DND-41 (cell line): ENCODE measurements around the gene HDAC4.

Source experiments
- ATAC-seq: fragments of 200-7000 bp; cut with Tn5 transposase; 3 replicates; pipeline ENCODE4 v1.9.1; 2021; ENCODE audit warnings: low read depth; ENCODE audit not compliant: insufficient read depth
- DNase-seq: peaks from one replicate; pipeline ENCODE4 v3.0.0-alpha.2; 2020
- H2AFZ ChIP-seq: 2 replicates; pipeline ENCODE4 v1.6.0; 2012; ENCODE audit warnings: low read depth, low read length
- H3K27ac ChIP-seq: 2 replicates; pipeline ENCODE4 v1.5.1; 2012; ENCODE audit warnings: low read length, inconsistent platforms
- H3K27me3 ChIP-seq: fragments of 200-600 bp; sonication (generic); 2 replicates; pipeline ENCODE4 v1.6.0; 2012; ENCODE audit warnings: low read length, mild to moderate bottlenecking, inconsistent platforms; ENCODE audit not compliant: insufficient read depth, poor library complexity
- H3K36me3 ChIP-seq: 2 replicates; pipeline ENCODE4 v1.5.1; 2012; ENCODE audit warnings: low read length, inconsistent platforms; ENCODE audit not compliant: insufficient read depth
- H3K4me1 ChIP-seq: 2 replicates; pipeline ENCODE4 v1.5.1; 2012; ENCODE audit warnings: mild to moderate bottlenecking, low read length; ENCODE audit not compliant: insufficient read depth
- H3K4me2 ChIP-seq: 2 replicates; pipeline ENCODE4 v1.6.0; 2012; ENCODE audit warnings: mild to moderate bottlenecking, moderate library complexity, low read length, inconsistent platforms; ENCODE audit not compliant: insufficient read depth
- H3K4me3 ChIP-seq, 2 experiments: fragments of 200-600 bp in 1 of 2; shearing (Covaris generic) in 1 of 2; 2 replicates each; pipeline ENCODE4 v1.5.1; 2012 to 2016; ENCODE audit warnings: inconsistent platforms in 2 of 2, low read length in 2 of 2, mild to moderate bottlenecking in 2 of 2, low read depth in 1 of 2, moderate library complexity in 1 of 2
- H3K79me2 ChIP-seq: 2 replicates; pipeline ENCODE4 v1.6.0; 2012; ENCODE audit warnings: low read length, inconsistent platforms; ENCODE audit not compliant: insufficient read depth
- H3K9ac ChIP-seq: 2 replicates; pipeline ENCODE4 v1.6.0; 2012; ENCODE audit warnings: low read depth, mild to moderate bottlenecking, inconsistent platforms, low read length, moderate library complexity
- H3K9me3 ChIP-seq: 2 replicates; pipeline ENCODE4 v1.5.1; 2012; ENCODE audit warnings: low read length, moderate library complexity, mild to moderate bottlenecking, inconsistent platforms; ENCODE audit not compliant: insufficient read depth, severe bottlenecking
- H4K20me1 ChIP-seq: 2 replicates; pipeline ENCODE4 v1.6.0; 2012; ENCODE audit warnings: low read length; ENCODE audit not compliant: insufficient read depth
- CTCF ChIP-seq: IDR thresholded peaks from 2 replicates; pipeline ENCODE4 v1.5.1; 2012; ENCODE audit warnings: borderline replicate concordance, low read length, moderate library complexity, mild to moderate bottlenecking; ENCODE audit not compliant: poor library complexity, severe bottlenecking; ENCODE audit errors: extremely low read depth
- EZH2 ChIP-seq: IDR thresholded peaks from 3 replicates; pipeline ENCODE4 v1.6.1; 2012; ENCODE audit warnings: borderline replicate concordance, low read depth, mild to moderate bottlenecking, moderate library complexity, low read length, inconsistent platforms; ENCODE audit not compliant: severe bottlenecking

HDAC4 gene

DNA sequence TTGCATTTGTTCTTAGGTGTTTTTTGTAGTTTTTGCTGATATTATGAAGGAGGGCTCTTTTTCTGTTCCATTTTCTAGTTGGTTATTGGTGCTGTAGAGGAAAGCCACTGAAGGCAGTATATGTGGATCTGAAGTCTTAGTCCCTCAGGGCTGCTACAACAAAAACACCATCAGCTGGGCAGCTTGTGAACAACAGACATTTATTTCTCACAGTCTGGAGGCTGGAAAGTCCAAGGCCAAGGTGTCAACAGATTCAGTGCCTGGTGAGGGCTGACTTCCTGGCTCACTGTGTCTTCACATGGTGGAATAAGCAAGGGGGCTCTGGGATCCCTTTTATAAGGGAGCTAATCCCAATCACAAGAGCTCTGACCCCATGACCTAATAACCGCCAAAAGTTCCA lies 31.4 kb upstream of the HDAC4 start:
- TF ChIP-seq EZH2 (no peak), CTCF (no peak)
- H2AFZ ChIP-seq: no peak overlapping the region; the same call in 1 of the 2 replicates
- no peak overlapping the region for H3K4me3 ChIP-seq
- H3K9me3 ChIP-seq: peaks cover 7% of the 10 kb centered on the region
- no peak for DNase-seq
- peak; percentile 57; the same call in 2 of the 3 replicates for ATAC-seq
- H3K36me3 ChIP-seq: no peaks in the 10 kb centered on the region
- H3K79me2 ChIP-seq: no peaks in the 10 kb centered on the region
- H3K9ac ChIP-seq: no peak overlapping the region
- H3K27me3 ChIP-seq: no peaks in the 10 kb centered on the region
- peaks cover 20% of the 10 kb centered on the region for H3K4me1 ChIP-seq
- H3K4me2 ChIP-seq: no peak overlapping the region
- no peaks in the 10 kb centered on the region for H4K20me1 ChIP-seq
- H3K27ac ChIP-seq: peak overlapping the region; percentile 34; the same call in 1 of the 2 replicates

DNA sequence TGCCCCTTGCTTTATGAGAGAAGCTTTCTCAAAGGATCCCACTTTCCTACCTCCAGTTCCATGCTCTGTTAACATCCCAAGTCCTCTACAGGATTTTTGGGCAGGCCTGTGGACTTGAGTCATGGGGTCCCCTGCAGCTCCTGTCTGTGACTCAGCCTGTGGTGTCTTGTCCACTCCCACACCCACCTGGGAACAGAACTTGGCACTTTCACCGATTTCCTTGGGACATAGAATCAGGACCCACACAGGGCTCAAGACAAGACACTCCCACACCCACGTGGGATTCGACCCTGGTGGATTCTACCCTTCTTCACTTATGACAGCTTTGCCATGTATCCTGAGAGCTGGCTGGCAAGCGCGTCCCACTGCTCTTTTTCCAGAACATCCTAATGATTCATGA lies 30.7 kb upstream of the HDAC4 start:
- DNase-seq: no peak
- Histone ChIP-seq H3K27ac (peak overlapping the region; percentile 34; the same call in 1 of the 2 replicates), H3K36me3 (no peaks in the 10 kb centered on the region), H3K27me3 (no peaks in the 10 kb centered on the region), H3K9me3 (peaks cover 7% of the 10 kb centered on the region), H4K20me1 (no peaks in the 10 kb centered on the region), H3K4me2 (no peak overlapping the region), H2AFZ (no peak overlapping the region), H3K4me3 (no peak overlapping the region), H3K9ac (no peak overlapping the region), H3K79me2 (no peaks in the 10 kb centered on the region), H3K4me1 (peaks cover 13% of the 10 kb centered on the region)
- TF ChIP-seq EZH2: no peak
- no peak for TF ChIP-seq CTCF
- no peak for ATAC-seq

- H3K9me3 ChIP-seq: peaks cover 7% of the 10 kb centered on the region
Measured at GRCh38 chr2:239429473-239430350, 28.9 kb upstream of the HDAC4 start.

More at GRCh38 chr2:239429473-239430350, 28.9 kb upstream of the HDAC4 start:
- Histone ChIP-seq H3K4me3 (no peak overlapping the region), H3K79me2 (no peaks in the 10 kb centered on the region), H3K36me3 (no peaks in the 10 kb centered on the region), H4K20me1 (no peaks in the 10 kb centered on the region), H2AFZ (no peak overlapping the region), H3K4me2 (no peak overlapping the region), H3K4me1 (peaks cover 11% of the 10 kb centered on the region), H3K9ac (no peak overlapping the region), H3K27me3 (no peaks in the 10 kb centered on the region), H3K27ac (no peak overlapping the region)
- TF ChIP-seq EZH2 (no peak), CTCF (no peak)
- no peak for ATAC-seq
- DNase-seq: no peak
